ENCODE measurements around the gene SART1.
A peak's percentile ranks its signal among the peaks of the same experiment; 100 is the strongest.

Gene SART1

DNA sequence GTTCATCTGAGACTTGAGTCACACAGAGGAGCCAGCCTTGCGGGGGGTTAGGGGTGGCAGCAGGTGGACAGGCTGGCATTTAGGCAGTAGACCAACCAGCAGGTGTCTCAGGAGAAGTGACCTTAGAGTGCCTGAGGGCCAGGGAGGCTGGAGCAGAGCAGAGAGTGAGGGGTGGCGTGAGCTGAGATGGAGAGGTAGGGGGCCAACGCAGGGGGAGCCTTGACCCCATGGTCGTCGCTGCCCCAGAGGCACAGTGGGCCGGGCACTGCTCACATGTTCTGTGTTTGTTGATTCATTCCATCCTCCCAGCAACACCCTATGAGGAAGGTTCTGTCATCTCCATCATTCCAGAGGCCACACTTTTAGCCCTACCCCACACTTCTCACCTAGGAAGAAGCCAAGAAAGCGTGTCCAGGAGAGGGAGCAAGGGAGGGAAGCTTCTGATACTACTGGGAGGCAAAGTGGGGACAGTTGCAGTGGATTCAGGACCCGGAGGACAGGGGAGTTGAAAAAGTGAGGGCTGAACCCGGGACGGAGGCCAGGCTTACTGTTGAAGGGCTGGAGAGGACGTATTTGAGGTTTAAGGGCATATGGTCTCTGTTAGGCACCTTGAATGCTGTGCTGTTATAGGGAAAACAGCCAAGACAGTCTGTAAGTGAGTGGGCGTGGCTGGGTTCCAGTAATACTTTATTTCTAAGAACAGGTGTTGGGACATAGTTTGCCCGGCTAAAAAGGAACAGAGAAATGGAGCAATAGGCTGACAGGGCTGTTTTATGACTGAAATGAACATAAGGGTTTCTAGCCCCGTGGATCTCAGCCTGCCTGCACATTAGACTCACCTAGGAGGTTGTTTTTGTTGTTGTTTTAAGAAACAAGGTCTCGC lies 7.3 kb downstream of the SART1 start:
- DNase-seq, result peak; percentile 50

- no peak for DNase-seq
Measured at GRCh38 chr11:65972116-65972515, 10.6 kb downstream of the SART1 start.

- no peak for DNase-seq
Measured at GRCh38 chr11:65973439-65974110, 12.0 kb downstream of the SART1 start.

GRCh38 chr11:65975771-65976170 lies 14.2 kb downstream of the SART1 start:
- no peak for DNase-seq

DNA sequence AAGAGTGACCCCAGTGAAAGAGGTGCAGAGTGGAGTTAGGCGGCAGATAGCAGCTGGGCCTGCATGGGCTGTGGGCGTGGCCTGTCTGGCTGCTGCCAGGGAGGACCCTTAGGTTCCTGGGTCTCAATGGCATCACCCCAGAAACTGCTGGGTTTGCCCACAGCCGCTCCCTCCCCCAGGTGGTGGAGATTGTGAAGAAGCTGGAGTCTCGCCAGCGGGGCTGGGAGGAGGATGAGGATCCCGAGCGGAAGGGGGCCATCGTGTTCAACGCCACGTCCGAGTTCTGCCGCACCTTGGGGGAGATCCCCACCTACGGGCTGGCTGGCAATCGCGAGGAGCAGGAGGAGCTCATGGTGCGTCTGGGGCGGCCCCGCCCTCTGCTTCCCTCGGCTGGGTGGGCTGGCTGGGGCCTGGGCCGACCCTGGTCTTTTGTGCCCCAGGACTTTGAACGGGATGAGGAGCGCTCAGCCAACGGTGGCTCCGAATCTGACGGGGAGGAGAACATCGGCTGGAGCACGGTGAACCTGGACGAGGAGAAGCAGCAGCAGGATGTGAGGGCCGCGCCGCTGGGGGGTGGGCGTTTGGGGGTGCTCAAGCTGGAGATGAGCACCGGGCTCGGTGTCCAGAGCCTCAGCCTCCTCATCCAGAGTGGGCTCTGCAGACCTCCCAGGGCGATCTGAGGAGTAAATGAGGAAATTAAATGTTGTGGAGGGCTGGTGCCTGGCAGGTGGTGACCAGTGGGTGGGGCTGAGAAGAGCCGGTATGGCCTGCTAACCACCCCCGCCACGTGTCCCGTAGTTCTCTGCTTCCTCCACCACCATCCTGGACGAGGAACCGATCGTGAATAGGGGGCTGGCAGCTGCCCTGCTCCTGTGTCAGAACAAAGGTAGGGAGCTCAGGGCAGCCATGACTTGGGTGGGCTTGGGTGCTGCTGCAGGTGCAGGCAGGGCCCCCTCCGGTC lies 15.0 kb downstream of the SART1 start:
- no peak for DNase-seq

DNA sequence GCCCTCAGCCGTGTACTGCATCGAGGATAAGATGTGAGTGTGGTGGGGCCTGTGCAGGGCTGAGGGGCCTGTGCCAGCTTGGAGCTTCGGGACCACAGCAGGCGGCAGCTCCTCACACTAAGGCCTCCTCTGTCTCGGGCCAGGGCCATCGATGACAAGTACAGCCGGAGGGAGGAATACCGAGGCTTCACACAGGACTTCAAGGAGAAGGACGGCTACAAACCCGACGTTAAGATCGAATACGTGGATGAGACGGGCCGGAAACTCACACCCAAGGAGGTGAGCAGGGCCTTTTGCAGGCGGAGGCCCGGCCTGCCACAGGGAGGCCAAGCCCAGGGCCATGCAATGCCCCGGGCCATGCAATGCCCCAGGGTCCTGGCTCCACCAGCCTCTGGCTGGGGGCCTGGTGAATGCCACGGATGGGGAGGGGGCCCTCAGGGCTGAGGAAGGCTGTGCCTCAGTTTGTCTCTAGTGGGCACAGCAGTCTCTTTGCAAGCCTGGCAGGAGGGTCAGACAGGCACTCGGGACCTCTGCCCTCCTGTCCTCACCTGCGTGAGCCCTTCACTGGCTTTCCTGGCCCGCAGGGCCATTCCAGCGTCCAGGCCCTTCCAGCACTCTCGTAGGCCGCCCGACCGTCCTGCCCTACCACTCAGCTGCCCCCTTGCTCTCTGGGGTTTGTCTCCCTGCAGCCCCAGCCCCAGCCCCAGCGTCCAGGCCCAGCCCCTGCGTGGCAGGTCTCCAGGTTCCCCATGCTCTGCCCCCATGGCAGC lies 16.3 kb downstream of the SART1 start:
- no peak for DNase-seq

DNA sequence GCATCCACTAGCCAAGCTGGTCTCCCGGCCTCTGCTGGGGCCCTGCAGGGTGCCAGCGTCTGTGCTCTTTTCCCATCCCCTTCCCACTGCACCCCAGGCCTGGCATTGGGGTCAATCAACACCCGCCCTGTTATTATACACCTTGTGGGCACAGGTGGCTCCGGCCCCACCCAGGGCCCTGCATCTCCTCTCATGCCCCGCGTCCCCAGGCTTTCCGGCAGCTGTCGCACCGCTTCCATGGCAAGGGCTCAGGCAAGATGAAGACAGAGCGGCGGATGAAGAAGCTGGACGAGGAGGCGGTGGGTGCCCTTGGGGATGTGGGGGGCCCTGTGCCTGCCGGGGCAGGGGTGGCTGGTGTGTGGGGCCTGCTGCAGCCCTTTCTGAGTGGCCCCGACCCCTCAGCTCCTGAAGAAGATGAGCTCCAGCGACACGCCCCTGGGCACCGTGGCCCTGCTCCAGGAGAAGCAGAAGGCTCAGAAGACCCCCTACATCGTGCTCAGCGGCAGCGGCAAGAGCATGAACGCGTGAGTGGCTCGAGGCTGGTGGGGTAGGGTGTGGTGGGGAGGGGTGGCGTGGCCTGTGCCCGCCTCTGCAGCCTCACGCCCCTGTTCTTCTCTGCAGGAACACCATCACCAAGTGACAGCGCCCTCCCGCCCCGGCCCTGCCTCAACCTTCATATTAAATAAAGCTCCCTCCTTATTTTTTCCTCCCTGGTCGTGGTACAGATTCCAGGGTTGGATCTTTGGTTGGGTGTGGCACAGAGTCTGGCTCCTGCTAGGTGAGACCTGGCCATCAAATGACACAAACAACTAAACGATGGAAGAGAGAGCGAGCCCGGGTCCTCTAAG lies 17.1 kb downstream of the SART1 start:
- DNase-seq, result no peak

- DNase-seq, result no peak
Measured at GRCh38 chr11:65979261-65979759, 17.8 kb downstream of the SART1 start.

DNA sequence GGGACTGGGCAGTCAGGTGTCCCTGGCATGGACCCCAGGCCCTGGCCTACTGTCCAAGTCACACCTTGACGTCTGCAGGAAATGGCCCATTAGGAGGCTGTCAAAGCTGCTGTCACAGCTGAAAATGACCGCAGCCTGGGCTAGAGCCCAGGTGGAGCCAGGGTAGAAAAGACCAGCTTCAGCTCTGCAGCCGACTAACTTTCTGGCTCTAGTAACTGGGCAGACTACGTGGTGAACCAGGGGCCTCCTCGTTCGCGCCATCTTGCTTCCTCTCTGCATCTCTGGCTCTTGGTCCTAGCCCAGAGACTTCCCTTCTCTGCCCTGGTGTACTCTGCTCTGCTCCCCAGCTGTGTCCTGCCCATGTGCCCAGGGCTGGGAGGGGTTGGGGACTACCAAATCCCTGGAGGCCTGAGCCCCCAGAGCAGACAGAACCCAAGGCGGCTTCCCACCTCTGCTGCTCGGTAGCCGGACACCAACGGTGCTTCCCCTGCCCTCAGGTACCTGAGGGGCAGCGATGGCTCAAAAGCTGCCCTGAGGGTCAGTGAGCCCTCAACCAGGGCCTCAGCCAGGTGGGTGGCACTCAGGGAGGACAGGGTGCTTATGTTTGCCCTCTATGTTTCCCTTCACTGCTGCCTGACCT lies 19.7 kb downstream of the SART1 start:
- no peak for DNase-seq

DNA sequence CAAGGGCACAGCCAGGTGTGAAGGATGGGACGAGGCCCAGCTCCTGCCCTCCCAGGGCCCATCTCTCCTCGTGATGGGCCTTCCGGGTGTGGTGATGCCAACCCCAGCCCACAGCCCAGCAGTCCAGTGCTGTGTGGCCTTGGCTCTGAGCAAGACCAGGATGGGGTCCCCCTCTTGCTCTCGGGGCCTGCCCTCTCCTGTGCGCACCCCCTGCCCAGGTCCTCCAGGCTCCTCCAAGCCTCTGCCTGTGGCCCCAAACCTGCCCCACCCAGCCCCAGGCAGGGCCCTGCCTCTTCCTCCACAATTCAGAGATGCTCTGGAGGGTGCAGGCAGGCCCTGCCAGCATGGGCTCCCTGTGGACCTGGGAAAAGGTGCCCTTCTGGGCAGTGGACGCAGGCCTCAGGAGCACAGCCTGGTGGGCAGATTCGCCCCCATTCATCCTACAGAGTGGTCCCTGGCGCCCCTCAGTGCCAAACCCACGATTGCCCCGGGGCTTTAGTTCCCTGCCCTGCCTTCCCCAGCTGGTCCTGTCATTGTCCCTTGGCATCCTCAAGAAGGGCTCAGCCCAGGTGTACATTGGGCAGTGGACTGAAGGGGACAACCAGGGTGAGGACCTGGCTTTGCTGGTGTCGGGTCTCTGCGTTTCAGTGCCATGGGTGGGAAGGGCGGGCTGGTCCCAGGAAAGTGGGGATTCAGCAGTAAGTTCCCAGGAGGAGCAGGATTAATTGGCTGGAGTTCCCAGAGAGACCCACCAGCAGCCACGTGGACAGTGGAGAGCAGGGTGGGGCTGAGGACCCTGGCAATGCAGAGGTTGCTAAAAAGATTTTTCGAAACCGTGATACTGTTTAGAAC lies 20.7 kb downstream of the SART1 start:
- no peak for DNase-seq

DNA sequence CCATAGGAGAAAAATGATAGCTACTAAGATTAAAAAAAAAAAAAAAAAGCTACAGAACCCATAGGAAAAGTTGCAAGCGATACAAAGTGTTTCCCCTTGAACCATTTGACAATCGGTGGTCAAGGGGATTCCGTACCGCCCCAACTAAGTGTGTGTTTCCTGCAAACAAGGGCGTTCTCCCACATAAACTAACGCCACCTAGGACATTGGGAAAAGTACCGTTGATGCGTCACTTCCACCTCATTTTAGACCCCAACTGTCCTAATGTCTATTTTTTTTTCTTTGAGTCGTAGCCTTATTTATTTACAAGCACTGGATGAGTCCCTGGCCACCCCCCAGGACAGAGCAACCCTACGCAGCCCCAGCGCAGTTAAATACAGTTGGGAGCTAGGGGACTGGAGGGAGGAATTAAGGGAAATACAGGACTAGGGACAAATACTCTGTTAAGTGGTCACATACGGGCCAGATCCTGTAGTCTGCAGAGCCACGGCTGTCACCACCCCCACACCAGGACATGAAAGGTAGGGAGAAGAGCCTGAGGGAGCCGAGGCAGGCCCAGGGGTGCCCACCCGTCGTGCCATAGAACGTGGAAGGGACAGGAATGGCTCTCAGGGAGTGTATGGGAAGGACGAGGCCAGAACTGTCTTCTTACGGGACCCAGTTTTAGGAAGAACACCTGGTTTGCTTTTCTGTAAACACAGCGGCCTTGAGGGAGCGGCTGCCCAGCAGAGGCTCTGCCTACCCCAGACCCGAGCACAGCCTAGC lies 21.5 kb downstream of the SART1 start:
- DNase-seq, result no peak

GRCh38 chr11:65983589-65983987 lies 22.1 kb downstream of the SART1 start:
- DNase-seq, result no peak

DNA sequence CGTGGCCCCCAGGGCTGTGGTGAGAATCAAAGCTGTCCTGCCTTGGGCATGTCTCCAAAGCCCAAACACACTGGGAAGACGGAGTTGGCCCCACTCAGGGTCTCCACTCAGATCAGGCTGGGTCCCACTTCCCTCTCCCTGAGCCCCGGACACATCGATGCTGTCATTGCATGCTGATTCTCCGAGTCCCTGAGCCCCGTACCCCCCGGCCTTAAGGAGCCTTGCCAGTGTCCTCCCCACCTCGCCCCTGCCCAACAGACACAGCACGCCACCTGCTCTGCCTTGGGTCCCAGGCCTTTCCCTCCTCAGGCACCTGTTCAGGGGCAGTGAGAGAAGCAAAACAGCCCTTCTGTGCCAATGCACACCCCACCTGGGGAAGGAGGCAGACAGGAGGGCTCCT lies 25.8 kb downstream of the SART1 start:
- DNase-seq, result no peak

DNA sequence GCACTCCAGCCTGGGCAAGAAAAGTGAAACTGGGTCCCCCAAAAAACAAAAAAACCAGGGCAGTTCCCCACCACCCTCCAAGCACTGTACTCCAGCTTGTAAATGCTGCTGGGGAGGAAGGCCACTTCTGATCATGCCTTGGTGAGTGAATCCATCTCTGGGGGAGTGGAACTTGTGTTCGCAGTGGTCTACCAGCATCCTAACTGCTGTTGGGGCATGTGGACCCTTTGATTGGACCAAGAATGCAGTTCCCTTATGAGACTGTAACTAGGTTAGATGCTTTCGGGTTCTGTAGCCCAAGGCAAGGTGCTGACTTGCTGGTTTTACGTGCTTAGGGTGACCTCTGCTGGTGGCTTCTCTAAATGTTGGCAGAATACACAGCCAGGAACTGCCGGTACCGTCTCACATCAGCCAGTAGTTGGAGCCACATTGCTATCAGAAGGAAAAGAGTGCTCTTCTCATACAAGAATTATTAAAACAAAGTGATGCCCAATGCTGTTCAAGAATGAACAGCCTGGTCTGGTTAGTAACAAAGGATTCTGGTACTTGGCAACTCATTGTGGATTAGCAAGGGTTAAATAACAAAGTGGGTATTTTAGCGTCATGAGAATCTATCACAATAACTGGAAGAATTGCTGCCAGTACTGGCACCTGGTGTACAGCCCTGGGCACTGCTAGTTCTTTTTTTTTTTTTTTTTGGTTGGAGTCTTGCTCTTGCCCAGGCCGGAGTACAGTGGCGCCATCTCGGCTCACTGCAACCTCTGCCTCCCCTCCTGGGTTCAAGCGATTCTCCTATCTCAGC lies 27.5 kb downstream of the SART1 start:
- peak; percentile 96 for DNase-seq

- no peak for DNase-seq
Measured at GRCh38 chr11:65992056-65992455, 30.5 kb downstream of the SART1 start.

DNA sequence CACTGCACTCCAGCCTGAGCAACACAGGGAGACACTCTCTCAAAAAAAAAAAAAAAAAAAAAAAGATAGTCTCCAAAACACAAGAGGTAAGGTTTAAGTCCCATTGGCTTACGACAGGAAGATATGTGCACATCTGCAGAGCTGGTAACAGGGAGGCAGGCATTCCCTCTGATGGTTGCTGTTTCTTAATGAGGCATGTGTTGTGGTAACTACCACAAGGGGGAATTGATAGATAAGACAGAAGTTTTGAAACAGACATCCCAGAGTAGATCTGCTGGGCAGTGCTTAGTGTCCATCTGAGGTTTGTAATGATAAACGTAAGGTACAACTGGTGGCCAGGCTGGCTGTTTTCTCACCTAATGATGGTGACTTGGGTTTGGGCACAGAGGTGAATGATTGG lies 35.8 kb downstream of the SART1 start:
- DNase-seq, result no peak

DNA sequence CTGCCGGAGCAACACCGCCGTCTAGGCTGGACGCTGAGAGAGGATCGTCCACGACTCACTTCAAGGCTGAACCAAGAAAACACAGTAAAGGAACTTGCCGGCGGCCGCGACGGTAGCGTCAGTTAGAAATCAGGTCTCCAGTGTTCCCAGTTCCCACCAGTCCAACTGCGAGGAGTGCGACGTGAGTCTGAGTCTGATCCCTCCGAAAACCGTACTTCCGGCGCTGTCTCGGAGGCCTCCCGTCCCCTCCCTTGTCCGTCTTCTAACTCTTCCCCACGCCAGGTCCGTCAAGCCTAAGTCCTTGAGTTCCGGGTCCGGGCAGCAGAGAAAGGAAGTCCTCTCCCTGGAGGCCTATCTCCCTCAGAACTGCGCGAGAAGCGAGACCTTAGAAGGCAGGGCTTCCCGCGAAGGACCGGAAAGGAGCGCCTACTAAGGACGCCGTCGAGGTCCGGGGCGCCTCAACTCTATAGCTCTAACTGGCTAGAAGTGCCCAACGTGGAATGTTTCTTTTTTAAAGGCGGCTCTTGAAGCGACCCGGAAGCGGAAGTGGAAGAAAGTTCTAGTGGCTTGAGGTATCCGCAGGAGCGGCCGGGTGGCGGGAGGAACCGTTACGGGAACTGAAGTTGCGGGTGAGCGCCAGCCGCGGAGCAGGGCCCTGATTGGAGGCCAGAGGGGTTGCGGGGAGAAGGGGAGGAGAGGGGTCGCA lies 40.6 kb downstream of the SART1 start, which contains the start of the genes BANF1 and EIF1AD:
BANF1 (plus strand) TSS at position 562 of the 706 bp plus-strand sequence. CDS start 748 bp downstream, outside the sequence.
EIF1AD (minus strand) TSS at position 216 of the 706 bp plus-strand sequence. CDS start 1,768 bp downstream, outside the sequence.
- DNase-seq, result peak; percentile 98
